Liver (tissue), 9 donors: Measurements from ENCODE around the gene ZNF565. TPM values are rescaled to one million over a fixed set of nuclear protein-coding genes. Genes with fewer than 3 reads are reported as not detected.

Experiments used
- DNase-seq: peaks from one replicate; pipeline ENCODE4 v3.0.0-alpha.2; 2017; ENCODE audit warnings: low spot score
- H3K27ac ChIP-seq, 2 donors: one replicate each; pipeline ENCODE4 v1.7.0; 2013; ENCODE audit warnings: inconsistent platforms in 2 of 2, low read length in 2 of 2, control low read depth in 1 of 2, low read depth in 1 of 2, mild to moderate bottlenecking in 1 of 2
- H3K27me3 ChIP-seq, 4 donors: one replicate each; pipeline versions ENCODE4 v1.6.1 to v1.7.0; 2013; ENCODE audit warnings: low read length in 3 of 4, inconsistent platforms in 1 of 4, mild to moderate bottlenecking in 1 of 4, moderate library complexity in 1 of 4; ENCODE audit not compliant: control insufficient read depth in 4 of 4, insufficient read depth in 4 of 4
- H3K36me3 ChIP-seq, 4 donors: one replicate each; pipeline versions ENCODE4 v1.6.1 to v1.7.0; 2013; ENCODE audit warnings: low read length in 3 of 4, mild to moderate bottlenecking in 3 of 4, low read depth in 1 of 4, moderate library complexity in 1 of 4; ENCODE audit not compliant: control insufficient read depth in 4 of 4, insufficient read depth in 3 of 4
- H3K4me1 ChIP-seq, 4 donors: one replicate each; pipeline versions ENCODE4 v1.6.1 to v1.7.0; 2013; ENCODE audit warnings: low read length in 3 of 4, mild to moderate bottlenecking in 3 of 4, moderate library complexity in 1 of 4; ENCODE audit not compliant: control insufficient read depth in 4 of 4, insufficient read depth in 4 of 4
- H3K4me3 ChIP-seq, 3 donors: one replicate each; pipeline versions ENCODE4 v1.6.1 to v1.7.0; 2013; ENCODE audit warnings: low read length in 3 of 3, control low read depth in 1 of 3, low read depth in 1 of 3, mild to moderate bottlenecking in 1 of 3
- H3K9ac ChIP-seq, 2 donors: one replicate each; pipeline ENCODE4 v1.7.0; 2013; ENCODE audit warnings: low read length in 2 of 2, mild to moderate bottlenecking in 2 of 2, moderate library complexity in 2 of 2, control low read depth in 1 of 2, low read depth in 1 of 2
- H3K9me3 ChIP-seq, 4 donors: one replicate each; pipeline versions ENCODE4 v1.6.1 to v1.7.0; 2013; ENCODE audit warnings: low read length in 3 of 4; ENCODE audit not compliant: control insufficient read depth in 4 of 4
- CTCF ChIP-seq: fragments of 150-350 bp; IDR thresholded peaks from 2 replicates; pipeline ENCODE4 v1.5.1; 2017; ENCODE audit warnings: improper control_type of control experiment, low read depth, low read length; ENCODE audit not compliant: missing input control
- FOXA2 ChIP-seq: IDR thresholded peaks from 2 replicates; pipeline ENCODE4 v1.6.1; 2016; ENCODE audit warnings: antibody characterized with exemption
- HNF4A ChIP-seq, 2 donors: conservative IDR thresholded peaks; 2 replicates each; pipeline ENCODE4 v1.6.1; 2016; ENCODE audit warnings: antibody characterized with exemption in 2 of 2, mild to moderate bottlenecking in 2 of 2
- HNF4G ChIP-seq: IDR thresholded peaks from 2 replicates; pipeline ENCODE4 v1.6.1; 2016; ENCODE audit warnings: antibody characterized with exemption
- JUND ChIP-seq, 2 donors: IDR thresholded peaks; 2 replicates each; pipeline ENCODE4 v1.6.1; 2016; ENCODE audit warnings: antibody characterized with exemption in 2 of 2
- MAX ChIP-seq: IDR thresholded peaks from 2 replicates; pipeline ENCODE4 v1.6.1; 2016; ENCODE audit warnings: antibody characterized with exemption
- NR2F2 ChIP-seq: IDR thresholded peaks from 2 replicates; pipeline ENCODE4 v1.6.1; 2016; ENCODE audit warnings: antibody characterized with exemption
- REST ChIP-seq: IDR thresholded peaks from 2 replicates; pipeline ENCODE4 v1.6.1; 2016; ENCODE audit warnings: antibody characterized with exemption, mild to moderate bottlenecking
- RXRA ChIP-seq, 2 donors: IDR thresholded peaks; 2 replicates each; pipeline ENCODE4 v1.6.1; 2017 to 2018; ENCODE audit warnings: antibody characterized with exemption in 2 of 2, mild to moderate bottlenecking in 1 of 2
- SP1 ChIP-seq: IDR thresholded peaks from 2 replicates; pipeline ENCODE4 v1.6.1; 2018; ENCODE audit warnings: antibody characterized with exemption, mild to moderate bottlenecking
- TAF1 ChIP-seq: conservative IDR thresholded peaks from 2 replicates; pipeline ENCODE4 v1.6.1; 2016; ENCODE audit warnings: antibody characterized with exemption, mild to moderate bottlenecking
- YY1 ChIP-seq: IDR thresholded peaks from 2 replicates; pipeline ENCODE4 v1.6.1; 2016; ENCODE audit warnings: antibody characterized with exemption, mild to moderate bottlenecking
- ZBTB33 ChIP-seq: IDR thresholded peaks from 2 replicates; pipeline ENCODE4 v1.6.1; 2016; ENCODE audit warnings: antibody characterized with exemption
- WGBS: extraction: QIAGEN DNeasy Blood & Tissue Kit; methylation state at CpG from one replicate; pipeline ENCODE4 v1.1.7; 2013; 5-methylcytosine and 5-hydroxymethylcytosine counted together
- polyA plus RNA-seq, 2 donors: library from polyadenylated mRNA; stranded (reverse) in 1 of 2; unstranded in 1 of 2; fragments of 200-250 nt in 1 of 2; fragments of >200 nt in 1 of 2; fragmentation: Nextera tagmentation in 1 of 2; extraction: Ambion mirVana in 1 of 2; gene quantifications; one replicate each; pipeline versions ENCODE4 v1.2.1 to v1.2.3, GENCODE V29; 2013 to 2015
- total RNA-seq, 2 donors: library from RNA; depleted of rRNA; stranded (reverse); fragments of >200 nt; gene quantifications; one replicate each; pipeline ENCODE4 v1.2.3, GENCODE V29; 2014
- TF ChIP-seq, protein P1 (sequence below): IDR thresholded peaks from 2 replicates; pipeline ENCODE4 v1.6.1; 2016; ENCODE audit warnings: antibody characterized with exemption
- donor health status: healthy.
- donor health status: healthy.
- donor health status: healthy.
- donor health status: healthy.
- donor health status: healthy.

The ZNF565 gene
- total and polyA plus RNA-seq, 4 donors = 0.95 to 4.9 (median 2.2) TPM

GRCh38 chr19:36254848-36255247 lies 40.4 kb upstream of the ZNF565 start:
- DNase-seq = no peak
- TF ChIP-seq ZBTB33 = no peak
- no peak for TF ChIP-seq SP1
- no peak for TF ChIP-seq HNF4G
- no peak for TF ChIP-seq TAF1
- TF ChIP-seq, protein P1, sequence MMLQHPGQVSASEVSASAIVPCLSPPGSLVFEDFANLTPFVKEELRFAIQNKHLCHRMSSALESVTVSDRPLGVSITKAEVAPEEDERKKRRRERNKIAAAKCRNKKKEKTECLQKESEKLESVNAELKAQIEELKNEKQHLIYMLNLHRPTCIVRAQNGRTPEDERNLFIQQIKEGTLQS = no peak
- no peak for TF ChIP-seq RXRA (IDR thresholded peaks at IDR 0.05)
- no peak for TF ChIP-seq FOXA2
- TF ChIP-seq REST = no peak
- no peak for TF ChIP-seq JUND (IDR thresholded peaks at IDR 0.05)
- no peak for TF ChIP-seq CTCF
- TF ChIP-seq HNF4A (conservative IDR thresholded peaks at IDR 0.05) = no peak
- no peak for TF ChIP-seq MAX
- no peaks in the 10 kb centered on the region for H3K27me3 ChIP-seq
- no peak overlapping the region for H3K4me3 ChIP-seq
- H3K27ac ChIP-seq = no peak overlapping the region
- 88% methylated on average over 11 of the region's 11 CpGs for WGBS
- H3K9ac ChIP-seq = no peak overlapping the region
- H3K4me1 ChIP-seq = no peaks in the 10 kb centered on the region
- H3K9me3 ChIP-seq = peaks cover 0 to 42% (median 10%) of the 10 kb centered on the region in 4 donors
- no peaks in the 10 kb centered on the region for H3K36me3 ChIP-seq

- TF ChIP-seq HNF4G (no peak), SP1 (no peak), YY1 (no peak), CTCF (no peak), NR2F2 (no peak), MAX (no peak)
- H3K36me3 ChIP-seq = no peaks in the 10 kb centered on the region
- no peak overlapping the region for H3K9ac ChIP-seq
- H3K27me3 ChIP-seq = no peaks in the 10 kb centered on the region
- H3K4me1 ChIP-seq = no peaks in the 10 kb centered on the region
- WGBS = 60% methylated on average over 1 of the region's 1 CpG
- H3K9me3 ChIP-seq = peaks cover 2 to 41% (median 10%) of the 10 kb centered on the region in 4 donors
- no peak for DNase-seq
- H3K27ac ChIP-seq = no peak overlapping the region
- H3K4me3 ChIP-seq = peak overlapping the region in 1 of 3 donors; percentile 30
Observed at GRCh38 chr19:36252047-36252446, 37.6 kb upstream of the ZNF565 start.
